Occipital lobe (tissue), 2 donors: ENCODE measurements around the gene ST7. TPM values are rescaled to one million over a fixed set of nuclear protein-coding genes. Genes with fewer than 3 reads are reported as not detected.

Experiments
- DNase-seq: peaks from one replicate; lab custom pipeline; 2025; lab: John Stamatoyannopoulos, UW
- total RNA-seq: library from RNA; depleted of rRNA; stranded (reverse); fragments of >200 nt; gene quantifications from one replicate; pipeline ENCODE4 v1.2.3, GENCODE V29; 2014

ST7 gene
- total RNA-seq, 1 donor from 2014 or later, result 72.4 TPM

GRCh38 chr7:117009705-117010361 is 56.5 kb downstream of the ST7 start:
- DNase-seq, result no peak

- no peak for DNase-seq
Observed at GRCh38 chr7:117010375-117011133, 57.3 kb downstream of the ST7 start.

- DNase-seq, result no peak
Observed at GRCh38 chr7:117011419-117012260, 58.3 kb downstream of the ST7 start.

- no peak for DNase-seq
Observed at GRCh38 chr7:117012284-117012683, 59.0 kb downstream of the ST7 start.

- DNase-seq, result no peak
Observed at GRCh38 chr7:117012696-117013095, 59.4 kb downstream of the ST7 start.

GRCh38 chr7:117014099-117014656 is 60.9 kb downstream of the ST7 start:
- no peak for DNase-seq

GRCh38 chr7:117014673-117015133 is 61.4 kb downstream of the ST7 start:
- DNase-seq, result no peak

GRCh38 chr7:117015258-117016184 is 62.2 kb downstream of the ST7 start:
- no peak for DNase-seq

- DNase-seq, result no peak
Observed at GRCh38 chr7:117017017-117017451, 63.7 kb downstream of the ST7 start.

- DNase-seq, result no peak
Observed at GRCh38 chr7:117017702-117018266, 64.5 kb downstream of the ST7 start.

GRCh38 chr7:117018713-117019112 is 65.4 kb downstream of the ST7 start:
- no peak for DNase-seq

- no peak for DNase-seq
Observed at GRCh38 chr7:117019287-117019686, 66.0 kb downstream of the ST7 start.

- peak; percentile 83 for DNase-seq
Observed at GRCh38 chr7:117019786-117020590, 66.7 kb downstream of the ST7 start.

- DNase-seq, result no peak
Observed at GRCh38 chr7:117020591-117020973, 67.3 kb downstream of the ST7 start.

GRCh38 chr7:117021366-117021765 is 68.1 kb downstream of the ST7 start:
- DNase-seq, result no peak

GRCh38 chr7:117021986-117022385 is 68.7 kb downstream of the ST7 start:
- no peak for DNase-seq

GRCh38 chr7:117023325-117023854 is 70.1 kb downstream of the ST7 start:
- no peak for DNase-seq

- DNase-seq, result no peak
Observed at GRCh38 chr7:117024811-117025210, 71.5 kb downstream of the ST7 start.

GRCh38 chr7:117025891-117026290 is 72.6 kb downstream of the ST7 start:
- DNase-seq, result no peak
